Measurements from ENCODE around the gene RNF32.

Gene RNF32

DNA sequence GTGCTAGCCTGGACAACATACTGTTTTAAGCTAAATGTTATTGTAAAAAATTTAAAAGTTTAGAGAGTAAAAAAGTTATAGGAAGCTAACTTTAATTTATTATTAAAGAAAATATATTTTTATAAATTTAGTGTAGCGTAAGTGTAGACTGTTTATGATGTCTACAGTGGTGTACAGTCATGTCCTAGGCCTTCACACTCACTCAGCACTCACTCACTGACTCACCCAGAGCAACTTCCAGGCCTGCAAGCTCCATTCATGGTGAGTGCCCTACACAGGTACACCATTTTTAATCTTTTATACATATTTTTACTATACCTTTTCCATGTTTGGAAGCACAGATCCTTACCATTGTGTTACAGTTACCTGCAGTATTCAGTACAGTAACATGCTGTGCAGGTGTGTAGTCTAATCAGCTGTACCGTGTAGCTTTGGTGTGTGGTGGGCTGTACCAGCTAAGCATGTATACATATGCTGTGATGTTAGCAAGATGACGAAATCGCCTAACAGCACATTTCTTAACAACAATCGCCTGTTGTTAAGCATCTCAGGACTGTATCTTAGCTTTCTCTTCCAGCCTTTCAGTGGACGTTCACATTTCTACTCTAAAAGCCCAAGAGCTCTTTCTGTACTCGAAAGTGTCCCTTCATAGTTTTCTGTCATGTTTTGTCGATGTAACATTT lies 12.5 kb downstream of the RNF32 start:
- TF ChIP-seq, protein P1, sequence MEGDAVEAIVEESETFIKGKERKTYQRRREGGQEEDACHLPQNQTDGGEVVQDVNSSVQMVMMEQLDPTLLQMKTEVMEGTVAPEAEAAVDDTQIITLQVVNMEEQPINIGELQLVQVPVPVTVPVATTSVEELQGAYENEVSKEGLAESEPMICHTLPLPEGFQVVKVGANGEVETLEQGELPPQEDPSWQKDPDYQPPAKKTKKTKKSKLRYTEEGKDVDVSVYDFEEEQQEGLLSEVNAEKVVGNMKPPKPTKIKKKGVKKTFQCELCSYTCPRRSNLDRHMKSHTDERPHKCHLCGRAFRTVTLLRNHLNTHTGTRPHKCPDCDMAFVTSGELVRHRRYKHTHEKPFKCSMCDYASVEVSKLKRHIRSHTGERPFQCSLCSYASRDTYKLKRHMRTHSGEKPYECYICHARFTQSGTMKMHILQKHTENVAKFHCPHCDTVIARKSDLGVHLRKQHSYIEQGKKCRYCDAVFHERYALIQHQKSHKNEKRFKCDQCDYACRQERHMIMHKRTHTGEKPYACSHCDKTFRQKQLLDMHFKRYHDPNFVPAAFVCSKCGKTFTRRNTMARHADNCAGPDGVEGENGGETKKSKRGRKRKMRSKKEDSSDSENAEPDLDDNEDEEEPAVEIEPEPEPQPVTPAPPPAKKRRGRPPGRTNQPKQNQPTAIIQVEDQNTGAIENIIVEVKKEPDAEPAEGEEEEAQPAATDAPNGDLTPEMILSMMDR (IDR thresholded peaks at IDR 0.05; ENCODE audit: low read length) = no peak
- no peak for TF ChIP-seq EZH2 (IDR thresholded peaks at IDR 0.05; ENCODE audit: borderline replicate concordance, low read length)

DNA sequence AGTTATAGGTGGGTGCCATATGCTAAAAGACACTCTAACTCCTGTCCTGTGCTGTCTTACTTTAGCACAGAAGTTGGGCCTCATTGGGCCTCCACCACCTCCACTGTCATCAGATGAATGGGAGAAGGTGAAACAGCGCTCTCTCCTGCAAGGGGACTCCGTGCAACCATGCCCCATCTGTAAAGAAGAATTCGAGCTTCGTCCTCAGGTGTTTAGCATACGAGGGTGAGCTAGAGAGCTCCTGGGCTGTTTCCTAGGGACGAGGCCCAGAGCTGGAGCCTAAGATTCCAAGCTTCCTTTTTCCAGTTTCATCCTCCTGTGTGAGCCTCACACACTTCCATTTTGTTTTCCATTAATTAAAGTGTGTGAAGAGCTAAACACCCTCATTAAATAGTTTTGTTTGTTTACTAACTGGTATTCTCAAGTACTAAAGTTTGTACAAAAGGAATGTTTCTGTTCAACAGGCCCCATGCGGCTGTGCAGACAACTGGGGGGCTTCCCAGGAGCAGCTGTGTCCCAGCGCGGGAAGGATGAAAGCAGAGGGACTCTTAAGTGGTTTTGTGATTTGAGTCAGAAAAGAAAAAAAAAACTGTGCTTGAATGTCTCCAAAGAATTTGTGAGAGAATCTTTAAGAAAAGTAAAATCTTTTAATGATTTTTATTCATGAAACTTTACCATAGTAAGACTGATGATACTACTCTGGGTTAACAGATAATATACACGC lies 14.1 kb downstream of the RNF32 start:
- Histone ChIP-seq H3K9me3 (ENCODE audit: low read length) (no peaks in the 10 kb centered on the region), H3K4me3 (ENCODE audit: low read depth, low read length, poor library complexity, severe bottlenecking) (no peak overlapping the region), H3K9ac (ENCODE audit: low read length) (no peak overlapping the region), H3K36me3 (ENCODE audit: insufficient read depth, low read length) (no peaks in the 10 kb centered on the region), H4K20me1 (ENCODE audit: insufficient read depth, low read length) (no peaks in the 10 kb centered on the region), H3F3A (ENCODE audit: insufficient read depth, low read length) (no peaks in the 10 kb centered on the region), H3K27me3 (ENCODE audit: insufficient read depth, low read length) (no peaks in the 10 kb centered on the region), H3K79me2 (ENCODE audit: insufficient read depth, low read length) (no peaks in the 10 kb centered on the region), H3K27ac (ENCODE audit: low read depth, low read length, poor library complexity, severe bottlenecking) (no peak overlapping the region), H3K4me2 (ENCODE audit: low read length) (no peak overlapping the region), H2AFZ (ENCODE audit: low read length) (no peak overlapping the region), H3K4me1 (ENCODE audit: insufficient read depth, low read length, severe bottlenecking) (no peaks in the 10 kb centered on the region), H3K9me2 (ENCODE audit: low read depth, low read length) (no peaks in the 10 kb centered on the region)
- TF ChIP-seq EZH2 (IDR thresholded peaks at IDR 0.05; ENCODE audit: borderline replicate concordance, low read length) = no peak
- TF ChIP-seq, protein P1 (IDR thresholded peaks at IDR 0.05; ENCODE audit: low read length) = no peak

More for the DNA sequence above, 12.5 kb downstream of the RNF32 start:
- H3K79me2 ChIP-seq (ENCODE audit: insufficient read depth, low read length) = no peaks in the 10 kb centered on the region
- no peaks in the 10 kb centered on the region for H3K36me3 ChIP-seq (ENCODE audit: insufficient read depth, low read length)
- H3K9me2 ChIP-seq (ENCODE audit: low read depth, low read length) = no peaks in the 10 kb centered on the region
- H2AFZ ChIP-seq (ENCODE audit: low read length) = no peak overlapping the region
- no peak overlapping the region for H3K4me3 ChIP-seq (ENCODE audit: low read depth, low read length, poor library complexity, severe bottlenecking)
- H4K20me1 ChIP-seq (ENCODE audit: insufficient read depth, low read length) = no peaks in the 10 kb centered on the region
- no peaks in the 10 kb centered on the region for H3K27me3 ChIP-seq (ENCODE audit: insufficient read depth, low read length)
- H3K4me2 ChIP-seq (ENCODE audit: low read length) = no peak overlapping the region
- H3K9ac ChIP-seq (ENCODE audit: low read length) = no peak overlapping the region
- no peaks in the 10 kb centered on the region for H3K9me3 ChIP-seq (ENCODE audit: low read length)
- no peaks in the 10 kb centered on the region for H3K4me1 ChIP-seq (ENCODE audit: insufficient read depth, low read length, severe bottlenecking)
- no peaks in the 10 kb centered on the region for H3F3A ChIP-seq (ENCODE audit: insufficient read depth, low read length)
- H3K27ac ChIP-seq (ENCODE audit: low read depth, low read length, poor library complexity, severe bottlenecking) = no peak overlapping the region

DNA sequence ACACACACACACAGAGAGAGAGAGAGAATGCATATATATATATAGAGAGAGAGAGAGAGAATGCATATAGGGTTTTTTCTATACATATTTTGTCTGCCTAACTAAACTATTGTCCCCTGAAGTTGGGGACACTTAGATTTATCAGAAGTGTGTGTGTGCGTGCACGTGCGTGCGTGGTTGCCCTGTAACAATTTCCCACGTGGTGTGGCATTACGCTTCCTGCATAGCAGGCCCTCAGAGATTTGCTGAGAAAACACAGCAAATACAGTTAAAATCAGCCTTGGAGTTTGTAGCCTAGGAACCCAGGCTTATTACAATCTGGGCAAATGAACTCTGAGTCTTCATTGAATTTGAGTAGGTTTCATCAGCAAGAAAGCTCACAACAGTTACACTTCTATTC lies 14.7 kb downstream of the RNF32 start:
- Histone ChIP-seq H3K27me3 (ENCODE audit: insufficient read depth, low read length) (no peaks in the 10 kb centered on the region), H3K79me2 (ENCODE audit: insufficient read depth, low read length) (no peaks in the 10 kb centered on the region), H3K9me3 (ENCODE audit: low read length) (no peaks in the 10 kb centered on the region), H3K27ac (ENCODE audit: low read depth, low read length, poor library complexity, severe bottlenecking) (no peak overlapping the region), H4K20me1 (ENCODE audit: insufficient read depth, low read length) (no peaks in the 10 kb centered on the region), H3K4me3 (ENCODE audit: low read depth, low read length, poor library complexity, severe bottlenecking) (no peak overlapping the region), H3K9me2 (ENCODE audit: low read depth, low read length) (no peaks in the 10 kb centered on the region), H3K36me3 (ENCODE audit: insufficient read depth, low read length) (no peaks in the 10 kb centered on the region), H3K4me1 (ENCODE audit: insufficient read depth, low read length, severe bottlenecking) (no peaks in the 10 kb centered on the region), H3K9ac (ENCODE audit: low read length) (no peak overlapping the region), H2AFZ (ENCODE audit: low read length) (no peak overlapping the region), H3F3A (ENCODE audit: insufficient read depth, low read length) (no peaks in the 10 kb centered on the region), H3K4me2 (ENCODE audit: low read length) (no peak overlapping the region)
- TF ChIP-seq, protein P1 (IDR thresholded peaks at IDR 0.05; ENCODE audit: low read length) = no peak
- no peak for TF ChIP-seq EZH2 (IDR thresholded peaks at IDR 0.05; ENCODE audit: borderline replicate concordance, low read length)
